Measurements from ENCODE around the gene RFLNA.

RFLNA gene

DNA sequence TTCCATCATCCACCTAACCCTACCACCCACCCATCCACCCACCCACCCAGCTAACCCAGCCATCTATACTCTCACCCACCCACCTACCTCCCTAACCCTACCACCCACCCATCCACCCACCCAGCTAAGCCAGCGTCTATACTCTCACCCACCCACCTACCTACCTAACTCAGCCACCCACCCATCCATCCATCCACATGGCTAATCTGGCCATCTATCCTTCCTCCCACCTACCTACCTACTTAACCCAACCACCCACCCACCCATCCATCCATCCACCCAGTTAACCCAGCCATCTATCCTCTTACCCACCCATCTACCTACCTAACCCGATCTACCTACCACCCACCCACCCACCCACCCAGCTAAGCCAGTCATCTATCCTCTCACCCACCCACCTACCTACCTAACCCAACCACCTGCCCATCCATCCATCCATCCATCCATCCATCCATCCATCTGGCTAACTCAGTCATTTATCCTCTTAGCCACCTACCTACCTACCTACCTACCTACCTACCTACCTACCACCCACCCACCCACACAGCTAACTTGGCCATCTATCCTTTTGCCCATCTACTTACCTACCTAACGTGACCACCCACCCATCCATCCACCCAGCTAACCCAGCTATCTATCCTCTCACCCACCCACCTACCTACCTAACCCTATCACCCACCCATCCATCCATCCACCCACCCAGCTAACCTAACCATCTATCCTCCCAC, 44.1 kb downstream of the RFLNA start:
- no peak for DNase-seq

DNA sequence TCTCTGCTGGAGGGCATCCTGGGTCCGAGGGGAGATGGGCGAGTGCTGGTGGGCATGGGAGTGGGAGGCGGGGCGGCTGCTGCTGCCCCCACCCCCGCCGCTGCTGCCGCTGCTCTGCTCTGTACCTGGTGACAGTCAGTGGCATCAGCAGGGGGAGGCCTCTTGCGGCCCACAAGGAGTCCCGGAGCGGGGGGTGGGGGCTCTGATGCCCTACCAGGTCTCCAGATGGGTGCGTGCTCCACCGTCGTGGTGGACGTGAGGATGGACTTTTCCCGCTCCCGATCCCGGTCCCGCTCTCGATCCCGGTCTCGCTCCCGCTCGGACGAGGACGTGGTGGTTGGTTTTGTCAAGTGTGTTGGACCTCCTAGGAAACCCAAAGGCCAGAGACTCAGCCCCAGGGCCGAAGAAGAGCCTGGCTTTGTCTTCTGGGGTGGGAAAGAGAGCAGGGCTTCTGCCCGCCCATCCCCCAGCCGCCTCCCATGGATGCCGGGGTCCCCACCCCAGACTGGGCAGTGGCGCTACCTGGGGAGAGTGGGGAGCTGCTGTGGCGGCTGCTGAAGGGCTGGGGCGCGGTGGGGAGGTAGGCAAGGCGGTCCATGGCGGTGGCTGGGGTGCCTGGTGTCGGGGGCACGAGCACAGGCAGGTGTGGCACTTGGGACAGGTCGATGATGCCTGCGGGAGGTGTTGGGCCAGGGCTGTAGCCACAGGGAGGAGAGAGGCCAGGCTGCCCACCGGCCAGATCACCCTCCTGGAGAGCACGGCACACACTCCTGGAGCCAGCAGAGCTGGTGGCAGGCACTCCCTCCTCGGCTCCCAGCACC, 45.4 kb downstream of the RFLNA start:
- no peak for DNase-seq

DNA sequence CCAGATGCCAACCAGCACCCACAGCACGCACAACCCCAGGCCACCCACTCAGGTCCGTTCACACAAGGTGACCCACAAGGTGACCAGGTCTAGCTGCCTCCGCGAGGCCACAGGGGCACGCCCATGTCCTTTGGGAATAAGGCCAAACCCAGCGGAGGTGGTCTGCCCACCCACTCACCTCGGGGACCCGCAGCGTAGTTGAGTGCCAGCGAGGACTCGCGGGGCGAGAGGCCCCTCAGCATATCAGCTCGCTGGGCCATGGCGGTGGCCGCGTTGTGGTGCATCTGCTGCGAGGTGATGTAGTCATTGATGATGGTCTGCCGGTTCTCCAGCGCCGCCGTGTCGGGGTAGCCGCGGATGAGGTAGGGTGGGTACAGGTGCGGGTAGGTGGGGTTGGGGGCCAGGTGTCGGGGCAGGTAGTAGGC, 46.8 kb downstream of the RFLNA start:
- DNase-seq: no peak

DNA sequence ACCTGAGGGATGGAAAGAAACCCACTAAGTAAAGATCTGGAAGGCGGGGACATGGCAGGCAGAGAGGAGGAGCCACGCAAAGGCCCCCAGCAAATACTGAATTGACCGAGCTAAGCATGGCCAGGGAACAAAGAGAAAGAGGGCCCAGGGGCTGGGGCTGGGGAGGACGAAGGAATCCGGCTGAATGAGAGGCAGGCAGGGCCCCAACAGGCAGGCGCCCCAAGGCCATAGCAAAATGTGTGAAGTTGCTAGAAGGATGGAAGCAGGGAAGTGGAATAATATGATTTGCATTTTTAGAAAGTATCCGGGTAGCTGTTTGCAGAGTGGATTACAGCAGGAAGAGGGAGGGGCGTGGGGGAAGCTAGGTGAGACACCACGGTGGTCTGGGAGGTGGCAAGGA, 49.1 kb downstream of the RFLNA start:
- no peak for DNase-seq

DNA sequence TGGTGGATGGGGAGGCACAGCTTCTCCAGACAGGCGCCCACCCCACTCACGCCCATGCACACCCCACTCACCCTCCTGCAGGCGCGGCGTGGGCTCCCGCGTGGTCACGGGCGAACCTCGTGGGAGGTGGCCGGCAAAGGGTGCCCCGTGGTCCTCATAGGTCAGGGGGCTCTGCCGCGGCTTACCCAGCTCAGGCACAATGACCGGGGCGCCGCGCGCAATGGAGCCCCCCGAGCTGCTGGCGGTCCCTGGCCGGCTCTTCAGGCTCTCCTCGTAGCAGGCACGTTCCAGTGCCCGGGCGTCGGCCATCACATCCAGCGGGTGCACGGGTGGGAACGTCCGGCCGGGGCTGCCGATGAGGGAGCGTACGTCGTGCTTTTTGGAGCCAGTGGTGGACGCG, 49.6 kb downstream of the RFLNA start:
- DNase-seq: no peak

DNA sequence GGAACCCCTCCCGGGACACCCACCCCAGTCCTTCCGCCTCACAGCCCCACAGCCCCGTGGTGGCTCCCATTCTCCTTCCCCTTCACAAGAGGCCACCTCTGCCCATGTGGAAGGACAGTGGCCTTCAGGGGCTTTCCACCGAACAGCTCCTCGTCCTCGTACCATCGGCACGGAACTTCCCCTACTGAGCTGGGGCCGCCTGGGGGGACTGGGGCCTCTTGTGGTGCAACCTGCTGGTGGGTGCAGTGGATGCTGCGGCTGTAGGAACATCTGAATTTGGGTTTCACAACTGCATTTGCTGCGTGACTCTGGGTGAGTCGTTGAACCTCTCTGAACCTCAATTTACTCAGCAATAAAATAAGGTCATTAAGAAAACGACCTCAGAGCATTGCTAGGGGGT, 50.9 kb downstream of the RFLNA start:
- DNase-seq: no peak

DNA sequence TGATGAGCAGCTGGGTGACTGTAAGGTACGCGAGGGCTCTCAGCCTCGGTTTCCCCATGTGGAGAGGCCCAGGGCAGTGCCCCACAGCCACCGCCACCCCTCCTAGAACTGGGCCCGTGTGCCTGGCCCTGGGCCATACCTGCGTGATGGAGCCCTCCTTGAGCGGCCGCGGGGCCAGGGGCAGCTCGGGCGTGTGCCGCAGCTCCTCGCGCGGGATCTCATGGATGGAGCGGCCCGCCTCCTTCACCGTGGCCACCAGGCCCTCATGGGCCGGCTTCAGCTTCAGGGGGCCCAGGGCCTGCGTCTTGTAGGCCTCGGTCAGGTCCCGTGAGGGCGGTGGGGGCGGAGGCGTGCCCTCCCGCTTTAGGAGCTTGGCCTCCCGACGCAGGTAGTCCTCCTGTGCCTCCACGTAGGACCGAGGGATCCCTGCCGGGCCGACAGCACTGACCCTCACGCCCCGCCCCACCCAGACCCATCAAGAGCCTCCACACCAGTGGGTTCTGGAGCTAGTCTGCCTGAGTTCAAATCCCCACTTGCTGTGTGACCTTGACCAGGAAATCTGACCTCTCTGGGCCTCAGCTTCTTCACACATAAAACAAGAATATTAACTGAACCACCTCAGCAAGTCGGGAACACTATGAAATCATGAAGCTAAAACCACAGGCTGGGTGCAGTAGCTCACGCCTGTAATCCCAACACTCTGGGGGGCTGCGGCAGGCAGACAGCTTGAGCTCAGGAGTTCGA, 51.7 kb downstream of the RFLNA start:
- no peak for DNase-seq

DNA sequence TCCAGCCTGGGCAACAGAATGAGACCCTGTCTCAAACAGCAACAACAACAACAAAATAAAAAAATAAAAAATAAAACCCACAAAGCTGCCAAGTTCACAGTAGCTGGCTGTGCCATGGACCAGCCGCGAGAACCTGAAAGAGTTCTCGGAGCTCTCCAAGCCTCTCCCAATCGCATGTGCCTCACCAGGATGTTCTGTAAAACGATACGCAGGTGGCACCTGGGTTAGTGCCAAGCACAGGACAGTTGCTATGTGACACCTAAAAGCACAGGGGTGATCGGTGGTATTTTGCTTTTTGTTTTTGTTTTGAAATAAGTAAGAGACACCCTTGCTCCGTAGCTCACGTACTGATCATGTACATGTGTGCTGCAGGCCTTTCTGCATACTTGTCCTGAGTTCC, 52.4 kb downstream of the RFLNA start:
- DNase-seq: no peak

DNA sequence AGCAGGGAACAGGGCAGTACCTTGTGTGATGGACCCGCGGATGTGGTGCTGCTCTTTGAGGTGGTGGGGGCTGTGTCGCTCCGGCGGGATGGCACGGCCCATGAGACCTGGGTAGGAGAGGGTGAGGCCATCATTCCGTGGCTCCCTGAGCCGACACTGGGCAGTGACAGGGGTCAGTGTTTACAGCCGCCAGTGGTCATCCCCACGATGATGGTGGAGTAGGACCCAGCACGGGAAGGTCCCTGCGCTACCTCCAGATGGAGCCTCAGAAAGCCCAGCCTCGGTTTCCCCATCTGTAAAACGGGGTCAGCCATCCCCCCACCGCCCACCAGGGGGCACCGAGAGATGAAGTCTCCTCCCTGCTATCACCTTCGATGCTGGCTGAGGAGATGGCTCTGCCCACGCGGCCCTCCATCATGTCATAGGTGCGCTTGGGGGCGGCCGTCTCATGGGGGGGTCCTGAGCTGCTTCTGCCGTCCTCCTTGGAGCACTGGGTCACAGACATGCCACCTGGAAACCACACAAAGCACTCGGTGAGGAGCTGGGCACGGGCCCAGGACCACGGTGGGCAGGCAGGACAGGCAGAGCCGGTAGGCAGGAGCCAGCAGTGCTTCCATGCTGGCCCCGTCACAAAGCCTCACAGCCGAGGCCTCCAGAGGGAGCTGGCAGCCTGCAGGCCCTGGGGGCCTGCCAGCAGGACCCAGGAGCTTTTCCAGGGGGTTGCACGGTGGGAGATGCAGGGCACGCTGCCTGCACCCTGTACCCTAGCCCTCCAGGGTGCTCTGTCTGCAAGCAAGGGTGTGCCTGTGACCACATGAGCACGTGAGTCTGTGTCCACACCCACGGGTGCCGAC, 53.1 kb downstream of the RFLNA start:
- DNase-seq: no peak

DNA sequence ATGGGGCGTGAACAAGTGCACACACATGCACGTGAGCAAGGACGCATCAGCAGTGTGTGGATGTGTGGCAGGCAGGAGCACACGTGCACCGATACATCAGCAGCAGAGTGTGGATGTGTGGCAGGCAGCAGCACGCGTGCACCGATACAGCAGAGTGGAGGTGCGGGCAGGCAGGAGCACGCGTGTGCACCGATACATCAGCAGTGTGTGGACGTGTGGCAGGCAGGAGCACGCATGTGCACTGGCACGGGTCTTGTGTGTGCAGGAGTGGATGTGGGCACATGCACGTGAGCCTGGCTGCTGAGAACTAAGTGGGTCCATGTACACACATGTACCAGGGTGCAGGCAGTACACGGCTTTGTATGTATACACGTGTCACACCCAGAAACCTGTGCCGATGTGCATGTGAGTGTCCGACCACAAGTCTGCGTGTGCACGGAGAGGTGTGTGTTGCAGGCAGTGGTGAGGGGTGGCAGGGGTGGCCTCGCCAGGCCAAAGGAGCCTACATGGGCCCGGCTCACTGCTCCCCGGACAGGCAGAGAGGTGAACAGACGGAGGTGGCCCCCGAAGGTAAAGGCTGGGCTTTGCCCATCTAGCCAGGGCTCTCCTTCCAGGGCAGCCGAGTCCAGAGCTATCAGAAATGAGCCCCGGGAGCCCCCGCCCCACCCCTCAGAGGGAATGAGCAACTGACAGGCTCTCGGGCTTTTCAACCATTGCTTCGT, 53.9 kb downstream of the RFLNA start:
- no peak for DNase-seq

DNA sequence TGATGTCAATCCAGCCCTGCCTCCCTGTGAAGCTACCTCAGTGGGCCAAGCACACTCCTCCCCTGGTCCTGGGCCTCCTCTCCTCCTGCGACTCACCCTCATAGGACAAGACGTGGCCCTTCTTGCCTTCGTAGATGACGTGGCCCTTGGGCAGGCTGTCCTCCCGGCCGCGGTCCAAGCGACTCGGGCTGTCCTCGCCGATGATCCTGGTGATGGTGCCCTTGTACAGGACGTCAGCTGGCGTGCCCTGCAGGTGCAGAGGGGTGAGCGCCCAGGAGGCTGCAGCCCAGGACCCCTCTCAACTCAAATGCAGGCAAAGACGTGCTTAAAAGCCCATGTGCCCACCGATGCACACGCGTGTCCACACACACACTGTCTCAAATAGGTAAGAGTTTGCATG, 55.6 kb downstream of the RFLNA start:
- DNase-seq: no peak

DNA sequence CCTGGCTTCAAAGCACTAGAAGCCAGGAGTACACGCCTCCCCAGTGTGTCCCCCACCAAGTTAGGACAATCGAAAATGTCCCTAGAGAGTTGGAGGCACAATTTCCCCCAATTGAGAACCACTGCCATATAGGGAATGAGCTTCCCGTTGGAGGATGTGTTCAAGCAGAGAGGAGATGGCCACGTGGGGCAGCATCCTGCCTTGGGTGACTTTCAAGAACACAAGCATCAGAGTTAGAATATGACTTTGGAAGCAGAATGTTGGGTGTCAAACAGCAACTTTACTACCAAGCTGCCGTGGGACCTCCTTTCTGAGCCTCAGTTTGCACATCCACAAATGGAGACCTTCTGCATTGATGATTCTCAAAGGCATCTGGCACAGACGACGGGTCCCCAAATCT, 56.5 kb downstream of the RFLNA start:
- no peak for DNase-seq

DNA sequence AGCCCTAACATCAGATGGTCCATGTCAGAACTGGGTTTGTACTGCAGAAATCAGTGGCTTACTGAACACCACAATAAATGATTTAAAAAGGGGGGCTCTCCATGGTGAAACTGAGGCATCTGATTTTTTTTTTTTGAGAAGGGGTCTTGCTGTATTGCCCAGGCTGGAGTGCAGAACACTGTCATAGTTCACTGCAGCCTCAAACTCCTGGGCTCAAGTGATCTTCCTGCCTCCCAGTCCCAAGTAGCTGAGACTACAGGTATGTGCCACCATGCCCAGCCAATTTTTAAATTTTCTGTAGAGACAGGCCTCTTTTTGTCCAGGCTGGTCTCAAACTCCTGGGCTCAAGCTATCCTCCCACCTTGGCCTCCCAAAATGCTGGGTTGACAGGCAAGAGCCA, 57.4 kb downstream of the RFLNA start:
- DNase-seq: no peak

DNA sequence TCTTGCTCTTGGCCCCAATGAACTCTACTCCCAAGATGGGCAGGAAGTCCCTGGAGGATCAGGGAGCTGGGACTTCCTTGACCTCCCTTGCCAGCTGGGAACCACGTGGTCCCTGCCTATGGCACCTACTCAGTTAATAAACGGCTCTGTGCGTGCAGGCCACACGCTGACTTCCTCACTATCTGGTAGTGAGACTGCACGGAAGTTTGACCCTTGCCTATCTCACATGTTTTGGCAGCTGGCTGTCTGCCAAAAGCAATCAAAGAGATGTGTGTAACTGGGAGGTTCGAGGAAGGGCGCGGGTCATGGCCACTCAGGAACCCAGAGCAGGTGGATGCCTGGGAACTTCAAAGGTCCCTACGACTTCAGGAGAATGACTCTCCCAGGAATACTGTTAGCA, 57.9 kb downstream of the RFLNA start:
- DNase-seq: no peak

DNA sequence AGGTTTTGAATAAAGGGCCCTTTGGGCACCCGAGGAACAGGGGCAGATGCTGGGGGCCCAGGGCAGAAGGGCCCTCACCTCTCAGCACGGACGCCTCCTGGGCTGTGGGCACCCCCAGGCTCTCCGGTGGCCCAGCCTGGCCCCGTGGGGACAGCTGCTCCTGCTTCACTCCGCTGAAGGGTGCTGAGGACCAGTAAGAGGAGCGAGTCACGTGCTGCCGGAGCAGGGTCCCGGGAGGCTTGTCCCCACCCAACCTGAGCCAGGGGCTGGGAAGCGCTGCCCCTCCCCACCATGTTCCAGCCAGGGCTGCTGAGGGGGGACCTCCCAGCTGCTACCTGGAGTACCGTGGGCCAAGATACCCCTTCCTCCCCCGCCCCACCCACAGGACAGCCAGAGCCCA, 59.5 kb downstream of the RFLNA start:
- DNase-seq: no peak

DNA sequence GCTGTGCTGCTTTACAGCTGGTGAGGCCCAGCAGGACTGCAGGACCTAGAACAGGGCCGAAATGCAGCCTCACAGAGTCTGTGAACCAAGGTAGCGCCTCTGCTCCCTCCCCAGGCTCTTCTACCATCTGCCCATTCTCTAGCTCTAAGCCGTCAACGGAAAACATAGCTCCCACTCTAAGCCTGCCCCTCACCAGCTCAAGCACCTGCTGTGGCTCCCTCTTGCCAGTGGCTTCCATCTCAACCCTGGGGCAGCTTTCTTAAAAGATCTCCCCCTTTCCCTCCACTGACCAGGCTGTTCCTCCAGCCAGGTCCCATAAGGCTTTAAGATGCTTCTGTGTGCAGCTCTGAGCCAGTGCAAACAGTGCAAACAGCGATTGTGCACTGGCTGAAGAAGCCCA, 61.3 kb downstream of the RFLNA start:
- DNase-seq: no peak

DNA sequence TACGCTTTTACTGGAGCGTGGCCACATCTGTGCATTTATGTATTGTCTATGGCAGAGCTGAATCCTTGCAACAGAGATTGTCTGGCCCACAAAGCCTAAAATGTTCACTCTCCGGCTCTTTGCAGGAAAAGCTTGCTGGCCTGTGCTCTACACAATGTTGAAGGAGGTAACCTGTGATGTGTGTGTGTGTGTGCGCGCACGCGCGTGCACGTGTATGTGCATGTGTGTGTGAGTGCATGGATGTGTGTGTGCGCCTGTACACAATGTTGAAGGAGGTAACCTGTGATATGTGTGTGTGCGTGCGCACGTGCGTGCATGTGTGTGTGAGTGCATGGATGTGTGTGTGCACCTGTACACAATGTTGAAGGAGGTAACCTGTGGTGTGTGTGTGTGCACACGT, 62.7 kb downstream of the RFLNA start:
- no peak for DNase-seq

DNA sequence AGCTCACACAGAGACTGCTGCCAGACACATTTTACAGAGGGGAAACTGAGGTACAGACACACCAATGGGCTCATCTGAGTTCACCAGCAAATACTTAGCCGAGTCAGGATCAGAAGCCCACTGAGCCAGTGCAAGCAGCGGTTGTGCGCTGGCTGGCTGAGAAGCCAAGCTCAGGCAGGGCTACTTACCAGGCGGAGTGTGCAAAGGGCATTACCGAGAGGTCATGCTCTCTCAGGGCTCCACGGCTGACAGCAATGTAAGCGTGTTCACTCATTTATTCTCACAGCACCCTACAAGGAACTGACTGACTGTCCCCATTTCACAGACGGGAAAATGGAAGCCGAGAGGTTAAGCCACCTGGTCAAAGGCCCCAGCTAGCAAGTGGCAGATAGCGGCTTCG, 63.7 kb downstream of the RFLNA start:
- DNase-seq: no peak

DNA sequence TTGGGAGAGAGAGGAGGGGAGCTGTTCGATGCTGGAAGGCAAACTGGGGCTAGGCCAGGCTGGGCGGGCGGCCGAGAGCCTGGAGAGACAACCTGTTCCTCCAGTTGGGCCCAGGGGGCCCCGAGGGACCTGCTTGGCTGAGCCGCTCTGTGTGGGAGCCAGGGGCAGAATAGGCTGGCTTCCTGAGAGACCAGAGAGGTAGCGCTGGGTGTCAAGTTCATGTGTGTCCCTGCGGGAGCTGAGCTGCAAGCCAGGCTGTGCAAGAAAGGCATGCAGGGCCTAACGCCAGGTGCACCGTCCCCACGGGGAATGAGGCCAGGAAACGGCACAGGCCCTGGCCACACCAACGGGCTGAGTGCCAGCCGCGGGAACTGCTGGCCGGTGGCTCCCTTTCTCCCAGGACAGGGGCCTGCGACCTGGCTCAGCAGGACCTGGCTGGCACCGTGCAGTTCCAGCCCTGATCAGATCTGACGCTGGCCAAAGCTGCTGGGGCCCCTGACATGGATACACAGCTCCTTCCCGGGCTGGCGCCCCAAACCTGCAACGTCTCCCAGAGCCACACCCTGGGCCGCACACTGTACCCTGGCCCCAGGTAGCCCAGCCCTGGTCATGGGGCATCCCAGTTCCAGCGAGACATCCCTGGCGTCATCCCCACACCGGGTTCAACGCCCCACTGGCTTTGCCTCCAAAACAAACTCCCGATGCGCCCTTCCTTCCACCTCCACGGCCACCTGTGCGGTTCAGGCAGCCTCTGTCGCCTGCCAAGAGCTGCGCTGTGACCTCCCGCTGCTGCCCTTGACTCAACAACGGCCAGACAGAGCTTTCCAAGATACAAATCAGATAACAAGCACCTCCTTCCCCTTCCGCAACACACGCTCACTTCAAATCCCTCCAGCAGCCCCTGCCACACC, 65.0 kb downstream of the RFLNA start:
- DNase-seq: no peak

DNA sequence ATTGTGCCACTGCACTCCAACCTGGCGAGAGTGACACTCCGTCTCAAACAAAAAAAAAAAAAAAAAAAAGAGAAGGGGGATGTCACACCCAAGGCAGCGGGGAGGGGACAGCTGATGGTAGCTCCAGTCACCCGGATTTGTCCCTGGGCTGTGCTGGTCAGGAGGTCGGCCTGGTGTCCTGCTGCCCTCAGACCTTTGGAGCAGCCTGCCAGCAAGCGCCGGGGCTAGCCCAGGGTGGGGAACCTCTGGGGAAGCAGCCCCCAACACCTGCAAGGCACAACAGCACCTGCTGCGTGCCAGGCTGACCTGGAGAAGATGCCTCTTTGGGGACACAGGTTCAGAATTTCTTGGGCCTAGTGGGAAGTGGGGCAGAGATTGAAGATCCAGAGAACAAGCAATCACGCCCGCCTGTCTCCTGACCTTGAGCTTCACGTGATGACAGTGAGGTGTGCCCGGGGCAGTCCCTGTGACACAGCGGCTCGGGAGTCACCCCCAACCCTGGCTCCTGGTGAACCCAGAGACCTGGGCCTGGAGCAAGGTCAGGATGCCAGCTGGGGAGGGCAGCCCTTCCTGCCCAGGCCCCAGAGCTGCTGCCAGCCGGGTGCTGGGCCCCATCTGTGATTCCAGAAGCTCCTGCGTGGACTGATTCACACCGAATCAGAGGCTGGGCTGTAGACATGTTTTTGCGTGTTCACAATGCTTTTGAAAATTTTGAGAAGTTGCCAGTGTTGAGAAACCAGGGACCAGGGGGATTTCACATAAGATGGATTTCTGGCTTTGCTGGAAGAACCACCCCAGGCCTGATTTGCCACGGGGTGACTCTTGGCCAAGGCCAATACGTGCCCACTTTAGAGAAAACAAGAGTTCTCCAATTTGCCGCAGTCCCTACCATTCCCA, 66.4 kb downstream of the RFLNA start:
- DNase-seq: no peak
